ENCODE data around the gene C1orf21. TPM values are rescaled to one million over a fixed set of nuclear protein-coding genes. Genes with fewer than 3 reads are reported as not detected.

Gene C1orf21
- total and polyA plus RNA-seq, 12 donors: 23.2 to 177 (median 87.9) TPM

- peaks cover 27 to 30% of the 10 kb centered on the region in 2 donors for H3K4me1 ChIP-seq (replicated peaks in 1 of 2)
- no peak overlapping the region for H3K27ac ChIP-seq
- TF ChIP-seq POLR2A (IDR thresholded peaks at IDR 0.05) (no peak), CTCF (IDR thresholded peaks at IDR 0.05) (no peak)
- DNase-seq: no peak
- H3K27me3 ChIP-seq: no peaks in the 10 kb centered on the region
- 78 to 87% (median 85%) methylated on average over 3 of the region's 3 CpGs for WGBS, 4 donors
- intact Hi-C loops (cut with DNase I): no loop called here
- no peak overlapping the region for H3K4me3 ChIP-seq
- H3K36me3 ChIP-seq (replicated peaks in 1 of 2): no peaks in the 10 kb centered on the region
- no peaks in the 10 kb centered on the region for H3K9me3 ChIP-seq (replicated peaks in 1 of 3)
Observed at GRCh38 chr1:184506481-184506880, 119.7 kb downstream of the C1orf21 start.

- 0 to 21% (median 11%) methylated on average over 1 of the region's 1 CpG for WGBS, 4 donors
- peak overlapping the region; percentile 5 to 73 (median 49) for H3K27ac ChIP-seq
- intact Hi-C loops (cut with DNase I): no loop called here
Observed at GRCh38 chr1:184507165-184507564, 120.3 kb downstream of the C1orf21 start.

GRCh38 chr1:184507604-184508280, 120.9 kb downstream of the C1orf21 start:
- intact Hi-C loops (cut with DNase I): no loop called here
- Histone ChIP-seq H3K27ac (peak overlapping the region; percentile 5 to 73 (median 49)), H3K4me3 (no peak overlapping the region), H3K4me1 (replicated peaks in 1 of 2) (peaks cover 27 to 30% of the 10 kb centered on the region in 2 donors), H3K36me3 (replicated peaks in 1 of 2) (no peaks in the 10 kb centered on the region), H3K9me3 (replicated peaks in 1 of 3) (no peaks in the 10 kb centered on the region), H3K27me3 (no peaks in the 10 kb centered on the region)
- DNase-seq: peak in 1 of 7 donors; percentile 30
- TF ChIP-seq CTCF (IDR thresholded peaks at IDR 0.05) (no peak), POLR2A (IDR thresholded peaks at IDR 0.05) (no peak)
- 0 to 2% (median 2%) methylated on average over 1 of the region's 1 CpG for WGBS, 4 donors

More at GRCh38 chr1:184507165-184507564, 120.3 kb downstream of the C1orf21 start:
- DNase-seq: no peak
- Histone ChIP-seq H3K36me3 (replicated peaks in 1 of 2) (no peaks in the 10 kb centered on the region), H3K27me3 (no peaks in the 10 kb centered on the region), H3K4me3 (no peak overlapping the region), H3K9me3 (replicated peaks in 1 of 3) (no peaks in the 10 kb centered on the region), H3K4me1 (replicated peaks in 1 of 2) (peaks cover 27 to 30% of the 10 kb centered on the region in 2 donors)
- no peak for TF ChIP-seq POLR2A (IDR thresholded peaks at IDR 0.05)
- TF ChIP-seq CTCF (IDR thresholded peaks at IDR 0.05): no peak

GRCh38 chr1:184509105-184509504, 122.3 kb downstream of the C1orf21 start:
- Histone ChIP-seq H3K27ac (no peak overlapping the region), H3K4me1 (replicated peaks in 1 of 2) (peaks cover 28 to 41% of the 10 kb centered on the region in 2 donors), H3K27me3 (no peaks in the 10 kb centered on the region), H3K9me3 (replicated peaks in 1 of 3) (no peaks in the 10 kb centered on the region), H3K36me3 (replicated peaks in 1 of 2) (no peaks in the 10 kb centered on the region), H3K4me3 (no peak overlapping the region)
- WGBS, 4 donors: 90 to 96% (median 93%) methylated on average over 2 of the region's 2 CpGs
- intact Hi-C loops (cut with DNase I): no loop called here
- DNase-seq: no peak
- TF ChIP-seq CTCF (IDR thresholded peaks at IDR 0.05) (no peak), POLR2A (IDR thresholded peaks at IDR 0.05) (no peak)
